GM21423 (cell line): ENCODE measurements around the gene PPP1R3E.

Experiments
- ATAC-seq: cut with Tn5 transposase; IDR thresholded peaks from one replicate; pipeline ENCODE4 v1.9.1; 2021; ENCODE audit warnings: mild to moderate bottlenecking, moderate library complexity; ENCODE audit not compliant: unreplicated experiment

The PPP1R3E gene

GRCh38 chr14:23322568-23323517 is 20.2 kb upstream of the PPP1R3E start:
- no peak for ATAC-seq

GRCh38 chr14:23321572-23322547 is 19.2 kb upstream of the PPP1R3E start:
- ATAC-seq: peak; percentile 5

GRCh38 chr14:23320584-23321571 is 18.2 kb upstream of the PPP1R3E start, which contains the start of gene PABPN1:
Gene PABPN1 (plus strand): TSS chr14:23321457. CDS start chr14:23321470, 13 bp downstream.
- ATAC-seq: peak; percentile 88

GRCh38 chr14:23319746-23320583 is 17.3 kb upstream of the PPP1R3E start:
- no peak for ATAC-seq

- ATAC-seq: no peak
Observed at GRCh38 chr14:23316300-23316699, 13.6 kb upstream of the PPP1R3E start.

- ATAC-seq: no peak
Observed at GRCh38 chr14:23310546-23310945, 7.9 kb upstream of the PPP1R3E start.

- ATAC-seq: no peak
Observed at GRCh38 chr14:23308721-23309445, 6.2 kb upstream of the PPP1R3E start.

- no peak for ATAC-seq
Observed at GRCh38 chr14:23307687-23308644, 5.3 kb upstream of the PPP1R3E start.

- ATAC-seq: no peak
Observed at GRCh38 chr14:23307146-23307530, 4.5 kb upstream of the PPP1R3E start.

GRCh38 chr14:23306412-23307145 is 3.9 kb upstream of the PPP1R3E start, which contains the start of gene BCL2L2:
Gene BCL2L2 (plus strand): TSS chr14:23306833. CDS start chr14:23307768, 935 bp downstream.
- ATAC-seq: peak; percentile 21

- peak; percentile 6 for ATAC-seq
Observed at GRCh38 chr14:23301969-23302289, 730 bp downstream of the PPP1R3E start.

- ATAC-seq: peak; percentile 72
Observed at GRCh38 chr14:23301288-23301968, 1.2 kb downstream of the PPP1R3E start.

GRCh38 chr14:23300687-23301223 is 1.9 kb downstream of the PPP1R3E start:
- ATAC-seq: no peak

- ATAC-seq: no peak
Observed at GRCh38 chr14:23299986-23300686, 2.5 kb downstream of the PPP1R3E start.

GRCh38 chr14:23299211-23299957 is 3.3 kb downstream of the PPP1R3E start:
- no peak for ATAC-seq
